ACC112 (cell line): ENCODE data around the gene FOXB1.

Experiments used
- H2AFZ ChIP-seq: fragments of 200-600 bp; sonication (generic); one replicate; pipeline ENCODE4 v1.6.0; 2017; ENCODE audit warnings: antibody characterized with exemption, low read length; ENCODE audit not compliant: unreplicated experiment
- H3K27ac ChIP-seq: fragments of 200-600 bp; sonication (generic); 2 replicates; pipeline ENCODE4 v1.5.1; 2014; ENCODE audit warnings: low read depth, mild to moderate bottlenecking, antibody characterized with exemption, low read length, moderate library complexity
- H3K27me3 ChIP-seq: fragments of 200-600 bp; sonication (generic); 2 replicates; pipeline ENCODE4 v1.6.1; 2014; ENCODE audit warnings: mild to moderate bottlenecking, antibody characterized with exemption, low read length, moderate library complexity, mixed read lengths; ENCODE audit not compliant: insufficient read depth
- H3K36me3 ChIP-seq: fragments of 200-600 bp; sonication (generic); 2 replicates; pipeline ENCODE4 v1.6.1; 2016; ENCODE audit warnings: mild to moderate bottlenecking, antibody characterized with exemption, low read length, moderate library complexity, mixed read lengths; ENCODE audit not compliant: insufficient read depth
- H3K4me1 ChIP-seq: fragments of 200-600 bp; sonication (generic); one replicate; pipeline ENCODE4 v1.6.1; 2016; ENCODE audit warnings: low read length, mixed read lengths; ENCODE audit not compliant: insufficient read depth, unreplicated experiment, control insufficient read depth
- H3K4me3 ChIP-seq: fragments of 200-600 bp; sonication (generic); 2 replicates; pipeline ENCODE4 v1.5.1; 2014; ENCODE audit warnings: mild to moderate bottlenecking, low read depth, low read length
- H3K79me2 ChIP-seq: fragments of 200-600 bp; sonication (generic); one replicate; pipeline ENCODE4 v1.6.0; 2016; ENCODE audit warnings: low read length; ENCODE audit not compliant: control insufficient read depth, unreplicated experiment, insufficient read depth

The FOXB1 gene

DNA sequence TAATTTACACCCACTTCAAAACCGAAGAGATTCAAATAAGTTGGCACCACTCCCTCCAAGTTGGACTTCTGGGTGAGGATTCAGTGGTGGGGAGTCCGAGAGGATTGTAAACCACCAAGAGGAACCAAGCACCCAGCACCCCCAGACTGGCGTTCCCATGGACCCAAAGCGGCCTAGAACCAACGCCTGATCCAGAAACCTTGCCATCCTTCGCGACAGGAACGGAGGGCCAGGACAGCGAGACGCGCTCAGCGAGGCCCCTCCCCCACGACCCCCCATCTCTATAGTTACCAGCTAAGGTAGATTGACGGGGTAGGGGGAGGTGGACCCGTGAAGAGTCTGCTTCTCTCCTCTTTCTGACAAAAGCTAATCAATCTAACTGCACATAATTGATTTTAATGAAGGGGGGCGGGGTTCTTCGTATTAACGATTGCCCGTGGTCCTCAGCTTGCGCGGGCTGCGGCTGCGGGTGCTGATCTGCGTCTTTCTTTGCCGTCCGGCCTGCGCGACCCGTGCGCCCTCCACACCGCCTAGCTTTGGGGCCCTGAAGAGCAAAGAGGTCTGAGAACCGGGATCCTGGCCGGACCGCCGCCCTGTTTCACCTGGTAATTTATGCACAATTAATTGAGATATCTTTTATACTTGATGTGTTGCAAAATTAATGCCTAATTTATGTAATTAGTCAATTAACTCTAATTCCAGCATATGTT is 10.9 kb upstream of the FOXB1 start:
- peaks cover 97% of the 10 kb centered on the region for H3K27me3 ChIP-seq

GRCh38 chr15:59993950-59994401 is 10.1 kb upstream of the FOXB1 start:
- no peak overlapping the region for H3K27ac ChIP-seq
- no peak overlapping the region for H3K4me3 ChIP-seq
- no peaks in the 10 kb centered on the region for H3K36me3 ChIP-seq
- H3K4me1 ChIP-seq, result no peaks in the 10 kb centered on the region
- H2AFZ ChIP-seq, result no peak overlapping the region
- no peaks in the 10 kb centered on the region for H3K79me2 ChIP-seq
- peaks cover 99% of the 10 kb centered on the region for H3K27me3 ChIP-seq

More for the DNA sequence above, 10.9 kb upstream of the FOXB1 start:
- no peaks in the 10 kb centered on the region for H3K4me1 ChIP-seq
- no peaks in the 10 kb centered on the region for H3K36me3 ChIP-seq
- H3K4me3 ChIP-seq, result no peak overlapping the region
- H2AFZ ChIP-seq, result no peak overlapping the region
- no peaks in the 10 kb centered on the region for H3K79me2 ChIP-seq
- H3K27ac ChIP-seq, result no peak overlapping the region

DNA sequence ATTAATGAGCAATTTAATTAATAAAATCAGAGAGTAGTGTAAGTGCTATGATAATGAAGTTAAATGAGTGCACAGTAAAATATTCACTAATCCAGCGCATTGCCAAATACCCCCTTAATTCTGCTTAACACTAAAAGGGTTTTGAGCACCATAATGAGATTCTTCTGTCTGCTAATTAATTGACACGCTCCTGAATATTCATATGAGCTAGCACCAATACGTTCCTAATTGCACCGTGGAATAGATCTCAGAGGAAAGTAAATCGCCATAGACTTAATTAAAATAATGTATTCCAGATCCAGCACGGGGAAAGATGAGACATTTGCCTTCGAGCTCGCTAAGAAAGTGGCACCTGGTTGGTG is 9.6 kb upstream of the FOXB1 start:
- H3K36me3 ChIP-seq, result no peaks in the 10 kb centered on the region
- H2AFZ ChIP-seq, result no peak overlapping the region
- H3K27ac ChIP-seq, result no peak overlapping the region
- no peaks in the 10 kb centered on the region for H3K4me1 ChIP-seq
- no peak overlapping the region for H3K4me3 ChIP-seq
- H3K27me3 ChIP-seq, result peaks cover 100% of the 10 kb centered on the region
- no peaks in the 10 kb centered on the region for H3K79me2 ChIP-seq

- Histone ChIP-seq H3K79me2 (no peaks in the 10 kb centered on the region), H3K4me1 (no peaks in the 10 kb centered on the region), H3K36me3 (no peaks in the 10 kb centered on the region), H2AFZ (no peak overlapping the region), H3K27ac (no peak overlapping the region), H3K4me3 (no peak overlapping the region), H3K27me3 (peaks cover 100% of the 10 kb centered on the region)
Observed at GRCh38 chr15:59994888-59995557, 9.1 kb upstream of the FOXB1 start.

DNA sequence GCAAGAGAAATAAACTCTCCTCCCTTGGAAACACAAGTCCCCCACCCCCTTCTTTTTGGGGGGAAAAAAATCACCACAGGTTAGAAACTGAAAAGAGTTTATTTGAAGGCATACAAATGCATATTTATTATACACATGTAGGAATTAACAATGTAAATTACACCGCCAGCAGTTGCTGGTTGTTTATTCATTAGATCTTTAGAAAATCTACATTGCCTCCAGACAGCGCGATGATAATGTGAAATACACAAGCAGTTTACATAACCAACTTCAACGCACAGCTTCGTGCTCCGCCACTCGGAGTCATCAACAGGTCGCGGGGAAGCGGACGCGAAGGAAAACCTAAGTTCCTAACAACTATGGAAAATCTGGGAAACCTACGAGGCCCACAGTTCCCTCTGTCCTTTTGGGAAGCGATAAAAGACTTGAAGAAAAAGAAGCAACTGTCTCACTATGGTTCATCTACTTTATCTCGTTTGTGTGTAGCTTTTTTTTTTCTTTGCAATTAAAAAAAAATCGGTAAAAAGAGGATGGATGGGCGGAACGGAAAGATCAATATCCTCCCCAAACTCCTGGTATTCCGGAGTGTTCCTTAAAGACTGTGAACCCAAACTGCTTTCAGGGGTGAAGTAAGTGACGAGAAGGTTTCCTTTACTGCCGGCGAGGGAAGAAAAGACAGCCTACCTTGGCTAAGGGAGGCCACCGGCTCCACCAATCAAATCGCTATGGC is 8.4 kb upstream of the FOXB1 start:
- Histone ChIP-seq H3K4me1 (no peaks in the 10 kb centered on the region), H3K27me3 (peaks cover 100% of the 10 kb centered on the region), H3K27ac (no peak overlapping the region), H3K79me2 (no peaks in the 10 kb centered on the region), H3K4me3 (no peak overlapping the region), H3K36me3 (no peaks in the 10 kb centered on the region), H2AFZ (no peak overlapping the region)

DNA sequence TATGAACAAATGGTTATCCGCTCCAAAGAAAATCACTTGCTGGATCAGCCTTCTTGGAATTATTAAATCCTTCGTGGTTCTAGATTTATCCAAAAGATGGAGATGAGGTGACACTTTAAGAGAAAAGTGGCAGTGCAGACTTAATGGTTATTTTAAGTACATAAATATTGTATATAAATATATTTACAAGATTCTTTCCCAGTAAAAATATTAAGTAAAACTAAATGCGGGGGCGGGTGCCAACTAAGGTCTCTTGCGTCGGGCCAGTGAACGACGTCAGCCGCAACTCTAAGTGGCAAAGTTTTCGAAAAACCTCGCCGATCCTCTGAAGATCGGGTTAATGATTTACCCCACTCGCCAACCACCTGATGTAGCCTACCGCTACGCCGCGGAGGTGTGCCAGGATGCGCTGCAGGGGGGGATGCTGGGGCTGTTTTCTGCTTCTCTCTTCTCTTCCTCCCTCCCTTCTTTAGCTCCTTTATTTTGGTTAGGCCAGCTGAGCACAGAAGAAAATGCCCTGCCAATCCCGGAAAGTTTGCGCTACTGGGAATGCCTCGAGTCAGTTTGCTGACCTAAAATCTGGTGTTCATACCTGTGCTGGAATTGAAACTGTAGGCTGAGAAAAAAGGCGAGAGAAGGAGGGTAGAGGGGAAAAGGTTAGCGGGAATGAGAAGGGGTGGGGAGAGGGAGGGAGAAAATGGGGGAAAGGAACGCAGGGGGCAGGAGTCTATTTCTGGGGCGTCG is 7.6 kb upstream of the FOXB1 start:
- Histone ChIP-seq H3K4me3 (no peak overlapping the region), H2AFZ (no peak overlapping the region), H3K27ac (no peak overlapping the region)

GRCh38 chr15:59997070-59997701 is 6.9 kb upstream of the FOXB1 start:
- peaks cover 100% of the 10 kb centered on the region for H3K27me3 ChIP-seq
- no peaks in the 10 kb centered on the region for H3K79me2 ChIP-seq
- no peak overlapping the region for H2AFZ ChIP-seq
- no peak overlapping the region for H3K4me3 ChIP-seq
- no peaks in the 10 kb centered on the region for H3K36me3 ChIP-seq
- H3K27ac ChIP-seq, result no peak overlapping the region
- H3K4me1 ChIP-seq, result no peaks in the 10 kb centered on the region

More for the DNA sequence above, 7.6 kb upstream of the FOXB1 start:
- H3K79me2 ChIP-seq, result no peaks in the 10 kb centered on the region
- peaks cover 100% of the 10 kb centered on the region for H3K27me3 ChIP-seq
- H3K4me1 ChIP-seq, result no peaks in the 10 kb centered on the region
- no peaks in the 10 kb centered on the region for H3K36me3 ChIP-seq

DNA sequence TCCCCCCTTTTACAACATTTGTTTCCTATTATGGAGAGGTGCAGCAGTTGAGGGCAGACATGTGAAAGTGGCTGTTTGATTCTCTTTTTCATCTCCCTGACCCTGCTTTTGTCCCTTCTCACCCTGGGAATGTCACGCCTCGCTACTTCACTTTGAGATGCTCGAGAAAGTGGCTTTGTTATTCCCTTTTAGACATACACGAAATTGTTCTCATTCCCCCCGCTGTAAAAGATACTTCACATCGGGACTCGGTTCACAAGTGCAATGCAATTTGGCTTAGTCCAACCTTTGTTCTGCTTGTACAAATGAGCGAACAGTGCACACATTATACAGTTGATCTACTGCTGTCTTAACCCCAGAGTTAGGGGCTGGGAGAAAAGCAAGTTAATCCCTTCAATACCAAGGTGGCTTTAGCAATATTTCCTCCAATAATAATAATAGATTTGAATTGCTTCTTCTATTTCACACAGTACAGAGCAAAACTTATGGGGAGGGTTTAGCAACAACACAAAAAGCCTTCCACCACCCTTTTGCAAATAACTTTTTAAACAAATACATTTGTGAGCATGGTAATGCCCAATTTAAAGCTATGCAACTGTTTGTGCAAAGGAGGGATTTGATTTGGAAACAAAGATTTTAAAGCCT is 5.7 kb upstream of the FOXB1 start:
- Histone ChIP-seq H3K27me3 (peaks cover 99% of the 10 kb centered on the region), H3K79me2 (no peaks in the 10 kb centered on the region), H3K4me3 (no peak overlapping the region), H3K27ac (no peak overlapping the region), H2AFZ (no peak overlapping the region), H3K36me3 (no peaks in the 10 kb centered on the region), H3K4me1 (no peaks in the 10 kb centered on the region)

DNA sequence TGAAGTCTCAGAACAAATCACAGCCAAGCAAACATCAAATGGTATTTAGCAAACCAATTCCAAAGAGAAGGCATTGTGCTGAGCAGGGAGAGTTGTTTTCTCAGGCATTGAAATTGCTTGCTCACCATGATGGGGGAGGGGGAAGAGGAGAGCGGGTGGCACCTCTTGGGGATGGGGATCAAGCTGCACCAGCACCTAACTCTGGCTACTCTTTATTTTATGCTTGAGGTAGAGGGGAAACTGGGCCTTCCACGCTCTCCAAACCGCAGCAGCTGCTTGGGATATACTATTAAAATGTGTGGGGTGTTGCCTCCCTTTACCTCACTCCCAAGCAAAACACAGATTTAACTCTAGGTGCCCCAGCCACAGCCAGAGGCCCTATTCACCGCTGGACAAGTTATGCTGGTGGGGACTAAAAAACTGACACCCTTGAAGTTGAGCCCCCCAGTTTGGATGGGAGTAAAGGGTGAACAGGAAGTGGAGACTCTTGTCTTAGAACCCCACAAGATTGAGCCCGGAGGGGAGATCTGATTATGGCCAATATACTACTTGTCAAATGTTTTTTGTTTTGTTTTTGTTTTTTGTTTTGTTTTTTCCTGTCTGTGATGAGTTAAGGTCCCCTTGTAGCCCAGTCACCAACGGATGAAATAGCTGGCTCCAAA is 5.0 kb upstream of the FOXB1 start:
- H3K4me1 ChIP-seq, result no peaks in the 10 kb centered on the region
- H3K79me2 ChIP-seq, result no peaks in the 10 kb centered on the region
- no peak overlapping the region for H2AFZ ChIP-seq
- no peak overlapping the region for H3K27ac ChIP-seq
- peaks cover 99% of the 10 kb centered on the region for H3K27me3 ChIP-seq
- no peaks in the 10 kb centered on the region for H3K36me3 ChIP-seq
- no peak overlapping the region for H3K4me3 ChIP-seq
